ENCODE measurements around the gene MEG3.
"Not testable (repeated sequence)": the region's sequence is repeated elsewhere in the genome, so short reads cannot be mapped to it uniquely, and the experiment has no call there.

MEG3 gene

GRCh38 chr14:100816286-100816949, 9.5 kb upstream of the MEG3 start:
- Mint-ChIP-seq H3K36me3 (no peaks in the 10 kb centered on the region), H3K27ac (no peak overlapping the region), H3K27me3 (peaks cover 17% of the 10 kb centered on the region), H3K9me3 (no peaks in the 10 kb centered on the region), H3K4me1 (no peaks in the 10 kb centered on the region), H3K4me3 (no peak overlapping the region)
- CTCF ChIA-PET: no interaction called here
- no peak for DNase-seq

- H3K36me3 Mint-ChIP-seq: no peaks in the 10 kb centered on the region
- H3K4me1 Mint-ChIP-seq: no peaks in the 10 kb centered on the region
- no peak overlapping the region for H3K4me3 Mint-ChIP-seq
- DNase-seq: no peak
- H3K27me3 Mint-ChIP-seq: peaks cover 10% of the 10 kb centered on the region
- CTCF ChIA-PET: no interaction called here
- no peak overlapping the region for H3K27ac Mint-ChIP-seq
- H3K9me3 Mint-ChIP-seq: no peaks in the 10 kb centered on the region
Observed at GRCh38 chr14:100816950-100817901, 8.7 kb upstream of the MEG3 start.

DNA sequence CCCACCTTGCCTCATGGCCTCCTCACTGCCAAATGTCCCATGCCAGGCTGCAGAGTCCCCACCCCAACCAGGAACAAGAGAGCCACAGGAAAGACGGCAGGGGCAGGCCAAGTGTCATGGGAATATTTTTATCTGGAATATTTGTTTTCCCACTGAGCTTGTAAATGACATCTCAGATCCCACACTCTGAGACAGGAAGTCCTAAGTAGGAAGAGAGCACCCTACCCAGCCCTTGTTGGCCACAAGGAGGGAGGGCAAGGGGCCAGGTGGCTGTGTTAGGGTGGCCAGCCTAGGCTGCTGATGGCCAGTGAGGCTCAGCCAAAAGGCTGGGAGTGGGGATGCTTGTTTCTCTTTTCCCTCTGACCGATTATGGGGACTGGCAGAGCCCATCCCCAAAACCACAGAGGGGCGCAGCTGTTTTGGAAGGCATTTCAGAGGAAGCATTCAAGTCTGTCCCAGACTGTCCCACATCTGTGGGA, 7.7 kb upstream of the MEG3 start:
- H3K4me3 Mint-ChIP-seq: no peak overlapping the region
- DNase-seq: no peak
- H3K36me3 Mint-ChIP-seq: no peaks in the 10 kb centered on the region
- peaks cover 18% of the 10 kb centered on the region for H3K27me3 Mint-ChIP-seq
- H3K27ac Mint-ChIP-seq: no peak overlapping the region
- CTCF ChIA-PET: no interaction called here
- H3K4me1 Mint-ChIP-seq: no peaks in the 10 kb centered on the region
- H3K9me3 Mint-ChIP-seq: no peaks in the 10 kb centered on the region

GRCh38 chr14:100818923-100819322, 7.0 kb upstream of the MEG3 start:
- CTCF ChIA-PET, H3K4me3 Mint-ChIP-seq, H3K9me3 Mint-ChIP-seq, H3K36me3 Mint-ChIP-seq, DNase-seq, H3K4me1 Mint-ChIP-seq, H3K27ac Mint-ChIP-seq: not testable (repeated sequence)
- H3K27me3 Mint-ChIP-seq: peaks cover 22% of the 10 kb centered on the region

DNA sequence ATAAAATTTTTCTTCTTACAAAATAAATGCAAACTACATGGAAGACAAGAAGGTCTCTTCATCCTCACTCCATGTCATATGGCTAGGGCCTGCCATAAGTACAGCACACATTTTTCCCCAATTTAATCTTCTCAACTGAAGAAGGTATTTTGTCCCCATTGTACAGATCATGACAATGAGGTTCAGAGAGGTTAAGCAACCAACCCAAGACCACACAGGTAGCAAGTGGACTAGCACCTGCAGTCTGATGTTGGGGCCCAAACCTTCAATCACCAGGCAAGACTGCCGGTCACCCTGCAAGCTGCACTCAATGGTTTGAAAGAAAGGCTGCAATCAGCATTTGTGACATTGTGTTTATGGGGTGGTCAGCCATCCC, 6.5 kb upstream of the MEG3 start:
- Mint-ChIP-seq H3K4me3 (no peak overlapping the region), H3K4me1 (no peaks in the 10 kb centered on the region), H3K36me3 (no peaks in the 10 kb centered on the region), H3K27me3 (peaks cover 27% of the 10 kb centered on the region), H3K27ac (no peak overlapping the region), H3K9me3 (no peaks in the 10 kb centered on the region)
- DNase-seq: no peak
- CTCF ChIA-PET: no interaction called here

- Mint-ChIP-seq H3K4me1 (peaks cover 1% of the 10 kb centered on the region), H3K27ac (no peak overlapping the region), H3K4me3 (no peak overlapping the region), H3K9me3 (no peaks in the 10 kb centered on the region), H3K27me3 (peaks cover 32% of the 10 kb centered on the region), H3K36me3 (no peaks in the 10 kb centered on the region)
- CTCF ChIA-PET: no interaction called here
- DNase-seq: no peak
Observed at GRCh38 chr14:100819829-100820475, 6.0 kb upstream of the MEG3 start.

- DNase-seq: no peak
- H3K27me3 Mint-ChIP-seq: peaks cover 42% of the 10 kb centered on the region
- CTCF ChIA-PET: no interaction called here
- no peaks in the 10 kb centered on the region for H3K36me3 Mint-ChIP-seq
- H3K27ac Mint-ChIP-seq: no peak overlapping the region
- H3K4me3 Mint-ChIP-seq: no peak overlapping the region
- no peaks in the 10 kb centered on the region for H3K9me3 Mint-ChIP-seq
- H3K4me1 Mint-ChIP-seq: peaks cover 3% of the 10 kb centered on the region
Observed at GRCh38 chr14:100820957-100821356, 5.0 kb upstream of the MEG3 start.

- Mint-ChIP-seq H3K4me1 (peaks cover 3% of the 10 kb centered on the region), H3K9me3 (no peaks in the 10 kb centered on the region), H3K4me3 (no peak overlapping the region), H3K27me3 (peaks cover 53% of the 10 kb centered on the region), H3K36me3 (no peaks in the 10 kb centered on the region), H3K27ac (no peak overlapping the region)
- CTCF ChIA-PET: no interaction called here
- no peak for DNase-seq
Observed at GRCh38 chr14:100822013-100822412, 3.9 kb upstream of the MEG3 start.

DNA sequence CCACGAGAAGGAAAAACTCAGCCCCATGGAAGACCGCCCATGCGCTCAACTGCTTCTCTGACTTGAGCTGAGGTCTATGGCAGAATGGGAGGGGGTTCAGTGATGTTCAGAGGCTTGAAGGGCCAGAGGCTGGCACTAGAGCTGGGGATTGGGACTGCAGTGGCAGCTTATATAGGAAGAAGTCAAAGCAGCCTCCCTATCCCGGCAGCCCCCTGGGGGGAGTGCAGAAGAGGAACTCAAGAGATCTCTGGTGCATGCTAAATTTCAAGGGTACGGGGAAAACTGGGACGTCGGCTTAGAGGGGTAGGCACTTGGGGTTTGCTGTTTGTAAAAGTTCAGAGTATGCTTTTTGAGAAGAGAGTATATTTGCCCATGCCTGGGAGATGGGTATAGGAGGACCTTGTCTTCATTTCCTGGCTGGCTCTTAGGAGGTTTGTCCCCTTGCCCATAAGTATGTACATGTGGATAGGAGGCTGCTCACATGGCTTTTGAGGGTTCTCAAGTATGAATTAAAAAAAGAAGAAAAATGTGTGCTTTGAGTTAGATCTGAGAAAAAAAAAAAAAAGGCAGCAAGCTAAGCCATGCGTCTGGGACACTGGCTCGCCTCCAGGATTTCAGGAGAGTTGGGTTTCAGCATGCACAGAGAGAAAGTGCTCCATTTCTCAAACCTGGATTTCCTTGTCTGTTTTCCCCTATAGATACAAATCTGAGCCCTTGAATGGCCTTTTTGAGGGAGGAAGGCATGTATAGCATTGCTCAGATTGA, 3.2 kb upstream of the MEG3 start:
- Mint-ChIP-seq H3K27me3 (peaks cover 55% of the 10 kb centered on the region), H3K27ac (no peak overlapping the region), H3K9me3 (peaks cover 4% of the 10 kb centered on the region), H3K4me1 (peaks cover 3% of the 10 kb centered on the region), H3K4me3 (no peak overlapping the region), H3K36me3 (peaks cover 2% of the 10 kb centered on the region)
- DNase-seq: no peak
- CTCF ChIA-PET: no interaction called here

DNA sequence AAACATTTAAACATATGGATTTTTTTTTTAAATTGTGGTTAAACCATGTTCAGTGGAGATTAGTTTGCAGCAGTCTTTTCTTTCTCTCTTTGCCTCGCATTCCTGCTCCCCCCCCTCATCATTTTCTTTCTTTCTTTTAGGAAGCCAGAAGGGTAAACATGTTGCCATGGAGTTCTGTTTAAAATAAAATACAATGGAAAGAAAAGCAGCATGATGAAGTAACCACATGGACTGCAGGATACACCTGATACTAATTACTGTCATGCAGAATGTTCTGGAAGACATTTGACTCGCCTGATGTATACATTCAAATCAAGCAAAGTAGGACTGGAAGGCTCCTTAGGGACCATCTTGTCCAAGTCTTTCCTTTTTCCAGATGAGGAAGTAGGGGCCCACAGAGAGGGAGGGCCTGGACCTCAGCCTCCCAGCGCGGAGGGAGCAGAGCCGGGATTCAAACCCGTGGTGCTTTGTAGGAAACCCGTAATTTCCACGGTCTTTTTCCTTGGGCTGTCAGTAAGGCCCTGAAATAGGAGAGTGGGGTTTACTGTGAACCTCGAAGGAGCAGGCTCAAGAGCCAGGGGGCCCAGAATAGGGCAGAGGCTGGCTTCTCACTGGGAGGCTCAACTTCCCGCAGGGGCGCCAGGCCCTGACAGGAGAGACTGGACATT, 2.4 kb upstream of the MEG3 start:
- CTCF ChIA-PET: no interaction called here
- peaks cover 3% of the 10 kb centered on the region for H3K4me1 Mint-ChIP-seq
- no peak overlapping the region for H3K27ac Mint-ChIP-seq
- H3K27me3 Mint-ChIP-seq: peaks cover 58% of the 10 kb centered on the region
- no peak for DNase-seq
- H3K4me3 Mint-ChIP-seq: no peak overlapping the region
- peaks cover 5% of the 10 kb centered on the region for H3K9me3 Mint-ChIP-seq
- H3K36me3 Mint-ChIP-seq: peaks cover 2% of the 10 kb centered on the region

GRCh38 chr14:100824091-100824551, 1.8 kb upstream of the MEG3 start:
- Mint-ChIP-seq H3K9me3 (peaks cover 6% of the 10 kb centered on the region), H3K4me1 (peaks cover 3% of the 10 kb centered on the region), H3K27me3 (peaks cover 64% of the 10 kb centered on the region), H3K4me3 (no peak overlapping the region), H3K36me3 (peaks cover 2% of the 10 kb centered on the region), H3K27ac (no peak overlapping the region)
- DNase-seq: no peak
- CTCF ChIA-PET: no interaction called here

GRCh38 chr14:100824901-100825712, 811 bp upstream of the MEG3 start:
- Mint-ChIP-seq H3K4me3 (no peak overlapping the region), H3K27me3 (peaks cover 68% of the 10 kb centered on the region)

More at GRCh38 chr14:100824901-100825712, 811 bp upstream of the MEG3 start:
- Mint-ChIP-seq H3K4me1 (peaks cover 3% of the 10 kb centered on the region), H3K36me3 (peaks cover 2% of the 10 kb centered on the region), H3K27ac (no peak overlapping the region), H3K9me3 (peaks cover 6% of the 10 kb centered on the region)
- CTCF ChIA-PET: no interaction called here
- no peak for DNase-seq

All from activated naive CD4-positive, alpha-beta T cell treated with anti-CD3 and anti-CD28 coated beads, Interleukin-2, amount 10 ng/mL, durations not matched to agents 7 days and 5 days (primary cell).